ENCODE data around the gene PIK3CD. TPM values are rescaled to one million over a fixed set of nuclear protein-coding genes. Genes with fewer than 3 reads are reported as not detected.

PIK3CD gene
- total RNA-seq, 1 experiment from 2014 or later: 2.5 TPM

GRCh38 chr1:9774712-9775679 is 123.5 kb downstream of the PIK3CD start:
- Histone ChIP-seq H3K9me3 (replicated peaks) (no peaks in the 10 kb centered on the region), H3K27ac (no peak overlapping the region), H3K4me1 (no peaks in the 10 kb centered on the region), H3K36me3 (peaks cover 9% of the 10 kb centered on the region; the same call in 1 of the 2 replicates), H3K27me3 (no peaks in the 10 kb centered on the region), H3K4me3 (no peak overlapping the region)
- DNase-seq: no peak

GRCh38 chr1:9776685-9777084 is 125.2 kb downstream of the PIK3CD start:
- peaks cover 4% of the 10 kb centered on the region; the same call in 1 of the 2 replicates for H3K36me3 ChIP-seq
- no peak for DNase-seq
- no peaks in the 10 kb centered on the region for H3K9me3 ChIP-seq (replicated peaks)
- H3K27ac ChIP-seq: no peak overlapping the region
- no peak overlapping the region for H3K4me3 ChIP-seq
- no peaks in the 10 kb centered on the region for H3K4me1 ChIP-seq
- H3K27me3 ChIP-seq: no peaks in the 10 kb centered on the region

Other genes with a start within 250 kb of the PIK3CD start
- 20.8 and 21.0 TPM in 2 replicates for gene SLC25A33, start 112.3 kb upstream of the PIK3CD start, total RNA-seq (2014; rRNA removed; shearing (Covaris generic))
- 42.6 and 43.1 TPM in 2 replicates for gene TMEM201, start 62.8 kb upstream of the PIK3CD start, total RNA-seq (2014; rRNA removed; shearing (Covaris generic))
- 50.5 and 52.4 TPM in 2 replicates for gene CLSTN1, start 172.2 kb downstream of the PIK3CD start, total RNA-seq (2014; rRNA removed; shearing (Covaris generic))